DMS 273 (cell line): ENCODE data around the gene UTP18.
"Not testable (repeated sequence)": the region's sequence is repeated elsewhere in the genome, so short reads cannot be mapped to it uniquely, and the experiment has no call there.

Experiments used
- DNase-seq: peaks from one replicate; lab custom pipeline; 2025; ENCODE audit not compliant: unreplicated experiment; lab: John Stamatoyannopoulos, UW

The UTP18 gene

DNA sequence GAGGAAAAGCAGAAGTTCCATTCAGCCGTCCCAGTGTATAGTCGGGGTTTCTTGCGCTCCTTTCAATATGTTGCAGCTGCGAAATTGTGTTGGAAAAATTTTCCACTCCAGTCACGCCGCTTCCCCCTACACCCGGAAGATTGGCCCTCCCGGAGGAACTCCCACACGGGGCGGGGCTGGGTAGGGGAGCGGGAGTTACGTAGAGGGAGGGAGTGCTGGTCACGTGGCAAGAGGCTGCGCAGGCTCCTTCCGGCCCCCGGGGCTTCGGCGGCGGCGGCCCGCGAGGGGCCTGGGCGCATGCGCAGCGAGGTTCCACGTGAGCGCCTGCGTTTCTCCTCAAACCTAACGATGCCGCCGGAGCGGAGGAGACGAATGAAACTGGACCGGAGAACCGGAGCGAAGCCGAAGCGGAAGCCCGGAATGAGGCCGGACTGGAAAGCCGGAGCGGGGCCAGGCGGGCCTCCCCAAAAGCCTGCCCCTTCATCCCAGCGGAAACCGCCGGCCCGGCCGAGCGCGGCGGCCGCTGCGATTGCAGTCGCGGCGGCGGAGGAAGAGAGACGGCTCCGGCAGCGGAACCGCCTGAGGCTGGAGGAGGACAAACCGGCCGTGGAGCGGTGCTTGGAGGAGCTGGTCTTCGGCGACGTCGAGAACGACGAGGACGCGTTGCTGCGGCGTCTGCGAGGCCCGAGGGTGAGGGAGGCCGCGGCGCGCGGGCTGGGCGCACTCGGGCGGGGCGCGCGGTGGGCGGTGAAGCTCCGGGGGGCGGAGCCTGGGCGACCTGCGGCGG is at the start of gene UTP18:
Gene UTP18, plus strand, starts transcription at position 310 of the 787 bp plus-strand sequence. Its CDS starts 39 bp downstream, at position 349.
- peak; percentile 99 for DNase-seq

GRCh38 chr17:51214920-51215319 is 45.4 kb upstream of the UTP18 start:
- DNase-seq: no peak

- no peak for DNase-seq
Measured at GRCh38 chr17:51217946-51218345, 42.4 kb upstream of the UTP18 start.

DNA sequence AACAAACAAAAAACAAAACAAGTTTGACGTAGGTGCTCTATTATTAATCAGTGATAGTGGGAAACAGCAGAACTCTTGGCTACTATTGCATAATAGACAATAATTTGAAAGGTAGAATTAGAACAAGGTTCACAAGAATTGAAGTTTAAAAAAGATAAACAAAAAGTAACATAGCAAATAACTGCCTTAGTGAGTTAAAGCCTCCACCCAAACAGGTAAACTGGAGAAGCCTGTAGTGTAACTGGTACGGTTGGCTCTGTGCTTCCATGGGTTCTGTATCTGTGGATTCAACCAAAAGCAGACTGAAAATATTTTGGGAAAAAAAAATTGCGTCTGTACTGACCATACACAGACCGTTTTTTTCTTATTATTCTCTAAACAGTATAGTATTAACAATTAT is 39.0 kb upstream of the UTP18 start:
- DNase-seq: no peak

DNA sequence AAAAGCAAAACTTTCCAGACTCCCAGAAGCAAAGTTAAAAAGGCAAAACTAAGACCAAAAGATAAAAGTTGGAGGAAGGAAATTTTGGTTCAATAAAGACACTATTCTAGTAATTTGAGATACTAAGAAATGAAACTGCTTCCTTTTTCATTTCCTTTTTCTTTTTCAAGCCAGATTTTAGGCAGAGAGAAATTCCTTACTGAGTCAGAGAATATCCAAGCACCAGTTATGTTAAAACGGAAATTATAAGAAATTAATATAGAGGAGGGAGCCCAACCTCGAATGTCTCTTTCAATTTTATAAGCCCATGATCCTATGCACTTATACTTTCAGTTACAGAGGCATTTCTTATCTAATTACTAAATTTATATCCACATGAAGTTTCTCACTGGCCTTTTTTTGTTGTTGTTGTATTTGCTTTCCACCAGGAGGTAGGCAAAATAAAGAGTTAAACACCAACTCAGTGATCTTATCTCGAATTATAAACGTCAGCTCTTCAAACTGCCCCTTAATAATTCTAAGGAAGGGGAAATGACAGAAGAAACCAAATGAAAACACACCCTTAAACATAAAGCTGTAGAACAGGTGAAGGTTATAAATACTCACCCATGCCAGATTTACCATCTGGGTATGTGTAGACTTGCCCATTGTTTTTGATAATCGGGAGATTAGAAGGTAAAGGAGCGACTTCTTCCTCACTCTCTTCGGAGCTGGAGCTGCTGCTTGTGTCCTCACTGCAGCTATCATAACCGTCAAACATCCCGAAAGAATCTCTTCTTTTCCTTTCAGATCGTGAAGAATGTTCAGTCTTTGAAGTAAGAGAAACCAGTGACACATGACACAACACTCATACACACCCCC is 35.7 kb upstream of the UTP18 start:
- DNase-seq: no peak

- not testable (repeated sequence) for DNase-seq
Measured at GRCh38 chr17:51225523-51225922, 34.8 kb upstream of the UTP18 start.

GRCh38 chr17:51228161-51228560 is 32.2 kb upstream of the UTP18 start:
- no peak for DNase-seq

DNA sequence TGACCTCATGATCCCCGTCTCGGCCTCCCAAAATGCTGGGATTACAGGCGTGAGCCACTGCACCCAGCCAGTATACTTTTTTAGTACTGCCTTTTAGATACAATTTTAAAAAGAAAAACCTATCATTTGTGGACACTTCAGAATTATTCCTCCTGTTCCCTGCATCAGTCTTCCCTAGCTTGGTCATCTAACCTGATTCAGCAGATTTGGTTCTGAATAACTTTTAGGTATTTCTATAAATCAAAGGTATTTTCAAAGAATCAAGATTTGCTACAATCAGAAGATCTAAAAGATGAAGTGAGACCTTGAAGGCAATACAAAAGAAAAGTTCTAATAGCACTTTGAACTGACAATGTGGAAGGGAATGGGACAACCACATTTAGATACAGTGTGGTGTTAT is 30.5 kb upstream of the UTP18 start:
- no peak for DNase-seq

DNA sequence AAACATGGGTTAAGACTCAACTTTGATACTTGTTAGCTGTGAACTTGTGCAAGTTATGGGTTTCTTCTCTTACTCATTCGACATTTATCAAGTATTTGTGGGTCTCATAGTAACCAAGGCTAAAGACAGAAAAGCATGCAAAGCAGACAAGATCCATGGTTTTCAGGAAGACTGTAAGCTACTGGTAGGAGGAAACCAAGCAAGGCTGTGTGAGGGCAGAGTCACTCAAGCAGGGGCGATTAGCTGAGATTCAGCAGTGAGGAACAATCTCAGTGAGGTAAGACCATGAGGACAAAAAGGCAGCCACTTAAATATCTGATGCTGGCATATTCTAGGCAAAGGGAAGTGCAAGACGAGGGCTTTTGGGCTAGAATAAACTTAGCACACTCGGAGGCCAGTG is 30.0 kb upstream of the UTP18 start:
- DNase-seq: no peak

- DNase-seq: no peak
Measured at GRCh38 chr17:51231999-51232398, 28.3 kb upstream of the UTP18 start.

- no peak for DNase-seq
Measured at GRCh38 chr17:51234162-51234561, 26.2 kb upstream of the UTP18 start.

GRCh38 chr17:51238255-51238887 is 22.0 kb upstream of the UTP18 start:
- DNase-seq: no peak

DNA sequence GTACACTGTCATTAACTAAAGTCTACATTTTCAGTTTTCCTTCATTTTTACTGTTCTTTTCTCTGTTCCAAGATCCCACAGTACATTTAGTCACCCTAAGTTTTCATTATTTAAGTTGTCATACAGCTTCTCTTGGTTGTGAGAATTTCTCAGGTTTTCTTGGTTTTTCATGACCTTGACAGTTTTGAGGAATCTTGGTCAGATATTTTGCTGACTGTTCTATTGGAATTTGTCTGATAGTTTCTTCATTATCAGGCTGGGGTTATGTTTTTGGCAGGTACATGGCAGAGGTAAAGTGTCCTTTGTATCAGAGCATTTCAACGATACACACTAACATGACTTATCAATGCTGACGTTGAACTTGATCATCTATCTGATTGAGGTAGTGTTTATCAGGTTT is 20.1 kb upstream of the UTP18 start:
- DNase-seq: no peak

DNA sequence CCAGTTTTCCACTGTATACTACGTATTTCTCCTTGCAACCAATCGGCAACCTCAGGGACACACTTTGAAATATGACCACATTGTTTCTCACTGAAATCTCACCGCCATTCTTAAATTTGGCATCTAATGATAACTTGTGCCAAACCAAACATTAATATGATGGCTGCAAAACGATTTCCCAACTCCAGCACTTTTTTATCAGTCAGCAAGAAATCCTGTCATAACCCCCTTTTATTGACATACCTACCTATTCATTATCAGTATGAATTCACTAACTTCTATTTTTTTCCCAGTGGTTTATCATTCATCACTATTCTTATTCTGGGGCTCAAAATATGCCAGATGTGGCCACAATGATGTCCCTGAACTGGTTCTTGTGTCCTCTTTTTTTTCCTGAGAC is 16.3 kb upstream of the UTP18 start:
- no peak for DNase-seq

- no peak for DNase-seq
Measured at GRCh38 chr17:51245535-51245934, 14.8 kb upstream of the UTP18 start.

- no peak for DNase-seq
Measured at GRCh38 chr17:51250314-51250840, 10.0 kb upstream of the UTP18 start.

DNA sequence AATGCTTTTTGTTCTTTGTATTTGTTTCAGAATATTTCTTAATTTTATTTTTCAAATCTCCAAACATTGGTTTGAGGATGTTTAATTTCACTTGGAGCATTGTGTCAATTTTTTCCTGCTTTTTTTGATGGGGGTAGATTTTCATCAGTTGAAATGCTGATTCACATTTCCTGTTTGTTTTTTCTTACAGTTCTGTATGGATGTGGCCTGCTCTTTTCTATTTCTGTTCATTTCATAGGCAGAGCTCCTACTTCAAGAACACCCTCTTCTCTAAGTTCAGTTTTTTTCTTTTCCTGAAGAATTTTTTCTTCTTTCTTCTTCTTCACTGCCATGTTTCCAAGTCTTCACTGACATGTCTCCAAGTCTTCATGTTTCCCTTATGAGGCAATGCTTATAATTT is 9.3 kb upstream of the UTP18 start:
- no peak for DNase-seq

DNA sequence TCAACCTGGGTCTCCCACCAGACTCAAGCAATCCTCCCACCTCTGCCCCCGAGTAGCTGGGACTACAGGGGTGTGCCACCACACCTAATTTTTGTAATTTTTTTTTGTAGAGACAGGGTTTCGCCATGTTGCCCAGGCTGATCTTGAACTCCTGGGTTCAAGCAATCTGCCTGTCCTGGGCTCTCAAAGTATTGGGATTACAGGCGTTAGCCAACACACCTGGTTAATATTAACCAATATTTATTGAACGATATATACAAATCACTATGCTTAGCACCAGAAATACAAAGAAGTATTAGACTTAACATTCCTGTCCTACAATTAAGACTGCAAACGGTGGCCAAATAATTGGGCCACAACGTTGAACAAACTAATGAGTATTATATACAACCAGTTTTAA is 4.7 kb upstream of the UTP18 start:
- no peak for DNase-seq

DNA sequence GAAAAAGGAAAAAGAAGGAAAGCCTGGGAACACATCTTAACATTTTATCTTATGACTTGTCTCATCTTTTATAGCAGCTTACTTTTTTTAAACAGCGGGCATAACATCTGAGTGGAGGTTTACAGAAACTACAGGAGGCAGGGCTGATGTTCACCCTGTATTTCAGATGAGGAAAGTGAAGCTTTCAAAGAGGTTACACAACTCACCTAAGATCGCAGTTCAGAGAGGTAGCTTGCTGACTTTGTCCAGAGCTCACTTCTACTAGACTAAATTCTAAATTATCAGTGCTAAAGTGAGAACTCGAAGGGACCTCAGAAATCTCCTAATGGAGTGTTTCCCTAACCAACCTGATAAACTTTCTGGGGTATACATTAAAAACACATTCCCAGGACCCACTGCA is 4.2 kb upstream of the UTP18 start:
- no peak for DNase-seq

GRCh38 chr17:51257150-51258081 is 2.9 kb upstream of the UTP18 start:
- DNase-seq: peak; percentile 35
